ENCODE measurements around the gene DSTN.

Gene DSTN

GRCh38 chr20:17634661-17635331 lies 64.9 kb downstream of the DSTN start:
- peaks cover 25% of the 10 kb centered on the region for H3K36me3 ChIP-seq (ENCODE audit: insufficient read depth, low read length)
- H3K4me1 ChIP-seq (ENCODE audit: insufficient read depth, low read length), result no peaks in the 10 kb centered on the region
- H3K9me3 ChIP-seq (ENCODE audit: control insufficient read depth, insufficient read depth, low read length), result no peaks in the 10 kb centered on the region
- H3K9ac ChIP-seq (ENCODE audit: low read depth, low read length), result no peak overlapping the region

- Histone ChIP-seq H3K9ac (ENCODE audit: low read depth, low read length) (no peak overlapping the region), H3K36me3 (ENCODE audit: insufficient read depth, low read length) (peaks cover 25% of the 10 kb centered on the region), H3K4me1 (ENCODE audit: insufficient read depth, low read length) (no peaks in the 10 kb centered on the region)
These were observed 65.7 kb downstream of the DSTN start for GRCh38 chr20:17635332-17636244.

GRCh38 chr20:17636523-17637412 lies 66.9 kb downstream of the DSTN start:
- H3K4me1 ChIP-seq (ENCODE audit: insufficient read depth, low read length), result no peaks in the 10 kb centered on the region
- peaks cover 22% of the 10 kb centered on the region for H3K36me3 ChIP-seq (ENCODE audit: insufficient read depth, low read length)
- no peak overlapping the region for H3K9ac ChIP-seq (ENCODE audit: low read depth, low read length)
- H3K9me3 ChIP-seq (ENCODE audit: control insufficient read depth, insufficient read depth, low read length), result no peaks in the 10 kb centered on the region

More at GRCh38 chr20:17635332-17636244, 65.7 kb downstream of the DSTN start:
- no peaks in the 10 kb centered on the region for H3K9me3 ChIP-seq (ENCODE audit: control insufficient read depth, insufficient read depth, low read length)

- H3K9me3 ChIP-seq (ENCODE audit: control insufficient read depth, insufficient read depth, low read length), result no peaks in the 10 kb centered on the region
- peaks cover 17% of the 10 kb centered on the region for H3K36me3 ChIP-seq (ENCODE audit: insufficient read depth, low read length)
- H3K9ac ChIP-seq (ENCODE audit: low read depth, low read length), result no peak overlapping the region
- no peaks in the 10 kb centered on the region for H3K4me1 ChIP-seq (ENCODE audit: insufficient read depth, low read length)
These were observed 67.5 kb downstream of the DSTN start for GRCh38 chr20:17637413-17637780.

GRCh38 chr20:17637985-17638640 lies 68.2 kb downstream of the DSTN start:
- peaks cover 14% of the 10 kb centered on the region for H3K36me3 ChIP-seq (ENCODE audit: insufficient read depth, low read length)

GRCh38 chr20:17638835-17639407 lies 69.0 kb downstream of the DSTN start:
- Histone ChIP-seq H3K36me3 (ENCODE audit: insufficient read depth, low read length) (peaks cover 8% of the 10 kb centered on the region), H3K9ac (ENCODE audit: low read depth, low read length) (no peak overlapping the region), H3K4me1 (ENCODE audit: insufficient read depth, low read length) (no peaks in the 10 kb centered on the region)

More at GRCh38 chr20:17637985-17638640, 68.2 kb downstream of the DSTN start:
- no peak overlapping the region for H3K9ac ChIP-seq (ENCODE audit: low read depth, low read length)
- no peaks in the 10 kb centered on the region for H3K9me3 ChIP-seq (ENCODE audit: control insufficient read depth, insufficient read depth, low read length)
- H3K4me1 ChIP-seq (ENCODE audit: insufficient read depth, low read length), result no peaks in the 10 kb centered on the region

GRCh38 chr20:17640146-17640874 lies 70.4 kb downstream of the DSTN start:
- H3K9ac ChIP-seq (ENCODE audit: low read depth, low read length), result no peak overlapping the region
- no peaks in the 10 kb centered on the region for H3K9me3 ChIP-seq (ENCODE audit: control insufficient read depth, insufficient read depth, low read length)
- H3K4me1 ChIP-seq (ENCODE audit: insufficient read depth, low read length), result no peaks in the 10 kb centered on the region
- peaks cover 7% of the 10 kb centered on the region for H3K36me3 ChIP-seq (ENCODE audit: insufficient read depth, low read length)

More at GRCh38 chr20:17638835-17639407, 69.0 kb downstream of the DSTN start:
- no peaks in the 10 kb centered on the region for H3K9me3 ChIP-seq (ENCODE audit: control insufficient read depth, insufficient read depth, low read length)

GRCh38 chr20:17640875-17641378 lies 71.1 kb downstream of the DSTN start:
- Histone ChIP-seq H3K9me3 (ENCODE audit: control insufficient read depth, insufficient read depth, low read length) (no peaks in the 10 kb centered on the region), H3K9ac (ENCODE audit: low read depth, low read length) (no peak overlapping the region), H3K36me3 (ENCODE audit: insufficient read depth, low read length) (peaks cover 4% of the 10 kb centered on the region; the same call in 1 of the 2 replicates), H3K4me1 (ENCODE audit: insufficient read depth, low read length) (no peaks in the 10 kb centered on the region; the same call in 1 of the 2 replicates)

GRCh38 chr20:17641520-17641964 lies 71.7 kb downstream of the DSTN start:
- peaks cover 2% of the 10 kb centered on the region; the same call in 1 of the 2 replicates for H3K36me3 ChIP-seq (ENCODE audit: insufficient read depth, low read length)
- H3K4me1 ChIP-seq (ENCODE audit: insufficient read depth, low read length), result no peaks in the 10 kb centered on the region; the same call in 1 of the 2 replicates
- no peaks in the 10 kb centered on the region for H3K9me3 ChIP-seq (ENCODE audit: control insufficient read depth, insufficient read depth, low read length)
- no peak overlapping the region for H3K9ac ChIP-seq (ENCODE audit: low read depth, low read length)

- Histone ChIP-seq H3K9ac (ENCODE audit: low read depth, low read length) (no peak overlapping the region), H3K9me3 (ENCODE audit: control insufficient read depth, insufficient read depth, low read length) (no peaks in the 10 kb centered on the region), H3K36me3 (ENCODE audit: insufficient read depth, low read length) (peaks cover 2% of the 10 kb centered on the region; the same call in 1 of the 2 replicates), H3K4me1 (ENCODE audit: insufficient read depth, low read length) (no peaks in the 10 kb centered on the region; the same call in 1 of the 2 replicates)
These were observed 72.1 kb downstream of the DSTN start for GRCh38 chr20:17641993-17642392.

GRCh38 chr20:17642404-17643269 lies 72.8 kb downstream of the DSTN start:
- Histone ChIP-seq H3K36me3 (ENCODE audit: insufficient read depth, low read length) (peaks cover 2% of the 10 kb centered on the region; the same call in 1 of the 2 replicates), H3K9ac (ENCODE audit: low read depth, low read length) (no peak overlapping the region), H3K4me1 (ENCODE audit: insufficient read depth, low read length) (no peaks in the 10 kb centered on the region; the same call in 1 of the 2 replicates), H3K9me3 (ENCODE audit: control insufficient read depth, insufficient read depth, low read length) (no peaks in the 10 kb centered on the region)
